Smooth muscle cell (in vitro differentiated cells): ENCODE data around the gene PRDX5. TPM values are rescaled to one million over a fixed set of nuclear protein-coding genes. Genes with fewer than 3 reads are reported as not detected.
A peak's percentile ranks its signal among the peaks of the same experiment; 100 is the strongest.

ENCODE experiments used
- DNase-seq: peaks from one replicate; lab custom pipeline; 2025; ENCODE audit not compliant: unreplicated experiment; lab: John Stamatoyannopoulos, UW
- H2AFZ ChIP-seq: fragments of 200-600 bp; sonication (generic); 2 replicates; pipeline ENCODE4 v1.6.0; 2016; ENCODE audit warnings: antibody characterized with exemption, low read depth, mild to moderate bottlenecking
- H3F3A ChIP-seq: fragments of 200-600 bp; sonication (generic); 2 replicates; pipeline ENCODE4 v1.6.0; 2017; ENCODE audit warnings: antibody characterized with exemption, low read depth
- H3K27ac ChIP-seq: fragments of 200-600 bp; sonication (generic); 2 replicates; pipeline ENCODE4 v1.5.1; 2016; ENCODE audit warnings: low read depth, mild to moderate bottlenecking
- H3K27me3 ChIP-seq: fragments of 200-600 bp; sonication (generic); 2 replicates; pipeline ENCODE4 v1.6.1; 2016; ENCODE audit warnings: low read depth, mild to moderate bottlenecking
- H3K36me3 ChIP-seq: fragments of 200-600 bp; sonication (generic); 2 replicates; pipeline ENCODE4 v1.5.1; 2016; ENCODE audit warnings: low read depth
- H3K4me1 ChIP-seq: fragments of 200-600 bp; sonication (generic); 2 replicates; pipeline ENCODE4 v1.5.1; 2016; ENCODE audit warnings: low read depth
- H3K4me2 ChIP-seq: fragments of 200-600 bp; sonication (generic); 2 replicates; pipeline ENCODE4 v1.6.0; 2016; ENCODE audit warnings: mild to moderate bottlenecking
- H3K4me3 ChIP-seq: fragments of 200-600 bp; sonication (generic); 2 replicates; pipeline ENCODE4 v1.5.1; 2016; ENCODE audit warnings: mild to moderate bottlenecking
- H3K79me2 ChIP-seq: fragments of 200-600 bp; sonication (generic); 2 replicates; pipeline ENCODE4 v1.6.0; 2016; ENCODE audit warnings: low read depth, mild to moderate bottlenecking
- H3K9ac ChIP-seq: fragments of 200-600 bp; sonication (generic); 2 replicates; pipeline ENCODE4 v1.6.0; 2016; ENCODE audit warnings: low read depth
- H3K9me3 ChIP-seq: fragments of 200-600 bp; sonication (generic); replicated peaks from 2 replicates; pipeline ENCODE4 v1.5.1; 2016; ENCODE audit warnings: low read depth
- H4K20me1 ChIP-seq: fragments of 200-600 bp; sonication (generic); 2 replicates; pipeline ENCODE4 v1.6.0; 2016; ENCODE audit warnings: low read depth
- WGBS: methylation state at CpG from one replicate; pipeline ENCODE4 v1.1.7; 2016; ENCODE audit warnings: low lambda C conversion rate; 5-methylcytosine and 5-hydroxymethylcytosine counted together
- polyA plus RNA-seq: library from polyadenylated mRNA; unstranded; fragments of >200 nt; fragmentation: Nextera tagmentation; extraction: Ambion mirVana; gene quantifications from 2 replicates; pipeline ENCODE4 v1.2.1, GENCODE V29; 2016
- total RNA-seq: library from RNA; depleted of rRNA; stranded (reverse); fragments of >200 nt; gene quantifications from 2 replicates; pipeline ENCODE4 v1.2.3, GENCODE V29; 2014
- TF ChIP-seq, protein P1 (sequence below): fragments of 200-600 bp; sonication (generic); IDR thresholded peaks from 2 replicates; pipeline ENCODE4 v1.5.1; 2017; ENCODE audit warnings: borderline replicate concordance, mild to moderate bottlenecking, antibody characterized with exemption; ENCODE audit not compliant: insufficient read depth, poor library complexity, severe bottlenecking

Gene PRDX5
- total and polyA plus RNA-seq, 2 experiments from 2014 or later, result 169 to 474 TPM

DNA sequence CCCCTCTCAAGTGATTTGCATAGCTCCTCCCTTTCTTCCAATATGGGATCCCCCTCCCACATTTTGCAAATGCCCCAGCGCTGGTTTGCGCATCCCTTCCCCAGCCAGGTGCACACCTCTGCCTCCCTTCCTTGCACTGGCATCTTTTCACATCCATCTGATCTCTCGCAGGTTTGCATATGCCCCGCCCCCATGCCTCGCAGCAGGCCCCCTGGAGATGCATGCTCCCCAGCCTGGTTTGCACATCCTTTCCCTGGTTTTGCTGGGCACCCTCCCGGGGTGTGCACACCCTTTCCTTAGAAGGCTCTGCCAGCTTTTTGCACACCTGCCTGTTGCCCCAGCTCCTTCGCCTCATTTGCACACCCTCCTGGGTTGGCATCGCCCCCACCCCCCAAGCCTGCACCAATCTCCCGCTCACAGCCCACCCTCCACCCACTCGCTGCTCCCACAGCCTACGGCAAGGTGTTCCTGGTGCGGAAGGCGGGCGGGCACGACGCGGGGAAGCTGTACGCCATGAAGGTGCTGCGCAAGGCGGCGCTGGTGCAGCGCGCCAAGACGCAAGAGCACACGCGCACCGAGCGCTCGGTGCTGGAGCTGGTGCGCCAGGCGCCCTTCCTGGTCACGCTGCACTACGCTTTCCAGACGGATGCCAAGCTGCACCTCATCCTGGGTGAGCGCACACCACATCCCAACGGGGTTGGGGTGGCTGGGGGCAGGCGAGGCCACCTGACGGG lies 42.0 kb downstream of the PRDX5 start:
- Histone ChIP-seq H3K9ac (peak overlapping the region; percentile 91), H3K36me3 (no peaks in the 10 kb centered on the region), H3K4me2 (peak overlapping the region; percentile 96), H2AFZ (no peak overlapping the region), H3K27ac (no peak overlapping the region), H3K79me2 (peaks cover 12% of the 10 kb centered on the region), H3K9me3 (no peaks in the 10 kb centered on the region), H3K4me3 (peak overlapping the region; percentile 82), H4K20me1 (peaks cover 13% of the 10 kb centered on the region), H3F3A (peaks cover 8% of the 10 kb centered on the region), H3K4me1 (peaks cover 22% of the 10 kb centered on the region), H3K27me3 (no peaks in the 10 kb centered on the region)
- DNase-seq, result no peak
- TF ChIP-seq, protein P1, sequence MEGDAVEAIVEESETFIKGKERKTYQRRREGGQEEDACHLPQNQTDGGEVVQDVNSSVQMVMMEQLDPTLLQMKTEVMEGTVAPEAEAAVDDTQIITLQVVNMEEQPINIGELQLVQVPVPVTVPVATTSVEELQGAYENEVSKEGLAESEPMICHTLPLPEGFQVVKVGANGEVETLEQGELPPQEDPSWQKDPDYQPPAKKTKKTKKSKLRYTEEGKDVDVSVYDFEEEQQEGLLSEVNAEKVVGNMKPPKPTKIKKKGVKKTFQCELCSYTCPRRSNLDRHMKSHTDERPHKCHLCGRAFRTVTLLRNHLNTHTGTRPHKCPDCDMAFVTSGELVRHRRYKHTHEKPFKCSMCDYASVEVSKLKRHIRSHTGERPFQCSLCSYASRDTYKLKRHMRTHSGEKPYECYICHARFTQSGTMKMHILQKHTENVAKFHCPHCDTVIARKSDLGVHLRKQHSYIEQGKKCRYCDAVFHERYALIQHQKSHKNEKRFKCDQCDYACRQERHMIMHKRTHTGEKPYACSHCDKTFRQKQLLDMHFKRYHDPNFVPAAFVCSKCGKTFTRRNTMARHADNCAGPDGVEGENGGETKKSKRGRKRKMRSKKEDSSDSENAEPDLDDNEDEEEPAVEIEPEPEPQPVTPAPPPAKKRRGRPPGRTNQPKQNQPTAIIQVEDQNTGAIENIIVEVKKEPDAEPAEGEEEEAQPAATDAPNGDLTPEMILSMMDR, result no peak
- 86% methylated on average over 35 of the region's 38 CpGs for WGBS

DNA sequence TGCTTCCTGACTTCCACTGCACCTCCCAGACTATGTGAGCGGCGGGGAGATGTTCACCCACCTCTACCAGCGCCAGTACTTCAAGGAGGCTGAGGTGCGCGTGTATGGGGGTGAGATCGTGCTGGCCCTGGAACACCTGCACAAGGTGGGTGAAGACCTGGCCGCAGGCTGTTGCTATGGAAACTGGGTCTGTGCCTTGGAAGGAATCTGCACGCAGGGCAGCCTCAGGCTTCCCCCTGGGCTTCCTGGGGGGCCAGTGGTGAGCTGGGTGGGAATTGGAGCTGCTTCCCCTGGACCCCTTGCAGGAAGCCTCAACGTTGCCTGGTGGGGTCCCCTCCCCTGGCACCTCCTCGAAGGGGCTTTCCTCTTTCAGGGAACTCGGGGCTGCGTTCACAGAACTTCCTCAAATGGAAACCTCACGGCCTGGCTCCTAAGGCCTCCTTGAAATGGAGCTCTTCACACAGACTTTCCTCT lies 42.6 kb downstream of the PRDX5 start:
- DNase-seq, result no peak
- Histone ChIP-seq H3K4me1 (peaks cover 19% of the 10 kb centered on the region), H3F3A (peaks cover 6% of the 10 kb centered on the region), H3K9me3 (no peaks in the 10 kb centered on the region), H4K20me1 (peaks cover 19% of the 10 kb centered on the region), H3K4me3 (no peak overlapping the region), H3K27me3 (no peaks in the 10 kb centered on the region), H2AFZ (no peak overlapping the region), H3K4me2 (peak overlapping the region; percentile 96), H3K9ac (no peak overlapping the region), H3K27ac (no peak overlapping the region), H3K36me3 (no peaks in the 10 kb centered on the region), H3K79me2 (peaks cover 12% of the 10 kb centered on the region)
- TF ChIP-seq, protein P1, result no peak
- WGBS, result 95% methylated on average over 13 of the region's 13 CpGs

DNA sequence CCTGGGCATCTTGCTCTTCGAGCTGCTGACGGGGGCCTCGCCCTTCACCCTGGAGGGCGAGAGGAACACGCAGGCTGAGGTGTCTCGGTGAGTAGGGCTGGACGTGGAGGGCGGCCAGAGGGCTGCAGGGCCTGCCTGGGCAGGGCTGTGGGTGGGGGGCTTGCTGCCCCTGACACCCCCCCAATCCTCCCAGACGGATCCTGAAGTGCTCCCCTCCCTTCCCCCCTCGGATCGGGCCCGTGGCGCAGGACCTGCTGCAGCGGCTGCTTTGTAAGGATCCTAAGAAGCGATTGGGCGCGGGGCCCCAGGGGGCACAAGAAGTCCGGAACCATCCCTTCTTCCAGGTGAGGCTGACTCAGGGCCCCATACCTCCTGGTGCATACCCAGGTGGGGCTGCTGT lies 43.7 kb downstream of the PRDX5 start:
- H3K27me3 ChIP-seq, result no peaks in the 10 kb centered on the region
- no peaks in the 10 kb centered on the region for H3F3A ChIP-seq
- H3K9ac ChIP-seq, result no peak overlapping the region
- H3K79me2 ChIP-seq, result peaks cover 12% of the 10 kb centered on the region
- 95% methylated on average over 13 of the region's 18 CpGs for WGBS
- peaks cover 20% of the 10 kb centered on the region for H4K20me1 ChIP-seq
- no peaks in the 10 kb centered on the region for H3K9me3 ChIP-seq
- H3K4me2 ChIP-seq, result no peak overlapping the region
- peaks cover 14% of the 10 kb centered on the region for H3K4me1 ChIP-seq
- H3K27ac ChIP-seq, result no peak overlapping the region
- TF ChIP-seq, protein P1, result no peak
- no peak overlapping the region for H3K4me3 ChIP-seq
- DNase-seq, result no peak
- no peaks in the 10 kb centered on the region for H3K36me3 ChIP-seq
- no peak overlapping the region for H2AFZ ChIP-seq

DNA sequence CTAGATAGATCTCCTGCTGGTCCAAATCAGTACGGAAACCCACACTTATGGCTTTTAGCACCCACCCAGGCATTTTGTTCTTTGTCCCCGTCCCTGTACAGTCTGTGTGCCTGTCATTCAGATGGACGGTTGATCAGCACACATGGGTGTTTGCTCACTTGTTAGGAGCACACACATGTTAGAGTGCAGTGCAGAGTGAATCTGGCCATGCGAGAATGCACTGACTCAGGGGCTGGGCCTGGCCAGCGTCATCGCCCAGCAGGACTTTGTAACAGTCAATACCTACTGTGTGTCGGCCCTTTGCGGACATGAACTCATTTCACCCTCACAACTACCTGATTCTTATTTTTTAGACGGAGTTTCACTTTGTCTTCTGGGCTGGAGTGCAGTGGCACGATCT lies 44.4 kb downstream of the PRDX5 start:
- DNase-seq, result no peak
- Histone ChIP-seq H4K20me1 (peaks cover 20% of the 10 kb centered on the region), H3K27me3 (no peaks in the 10 kb centered on the region), H3K36me3 (no peaks in the 10 kb centered on the region), H3K27ac (no peak overlapping the region), H3K79me2 (peaks cover 12% of the 10 kb centered on the region), H3K9me3 (no peaks in the 10 kb centered on the region), H3K4me3 (no peak overlapping the region), H2AFZ (no peak overlapping the region), H3K4me2 (no peak overlapping the region), H3K9ac (no peak overlapping the region), H3K4me1 (peaks cover 12% of the 10 kb centered on the region), H3F3A (no peaks in the 10 kb centered on the region)
- TF ChIP-seq, protein P1, result no peak
- 96% methylated on average over 10 of the region's 10 CpGs for WGBS
